GM19438 (cell line): ENCODE results near the gene TMEM132A.
A peak's percentile ranks its signal among the peaks of the same experiment; 100 is the strongest.
"Not testable (repeated sequence)": the region's sequence is repeated elsewhere in the genome, so short reads cannot be mapped to it uniquely, and the experiment has no call there.

Source experiments
- ATAC-seq: cut with Tn5 transposase; IDR thresholded peaks from one replicate; pipeline ENCODE4 v1.9.1; 2021; ENCODE audit warnings: low read depth; ENCODE audit not compliant: unreplicated experiment

Gene TMEM132A

GRCh38 chr11:60952742-60953170 lies 28.5 kb downstream of the TMEM132A start:
- ATAC-seq = no peak

- ATAC-seq = no peak
These were observed 29.5 kb downstream of the TMEM132A start for GRCh38 chr11:60953781-60954180.

- no peak for ATAC-seq
These were observed 30.2 kb downstream of the TMEM132A start for GRCh38 chr11:60954421-60954820.

GRCh38 chr11:60955571-60955970 lies 31.3 kb downstream of the TMEM132A start:
- ATAC-seq = no peak

- no peak for ATAC-seq
These were observed 32.9 kb downstream of the TMEM132A start for GRCh38 chr11:60957188-60957587.

- no peak for ATAC-seq
These were observed 35.2 kb downstream of the TMEM132A start for GRCh38 chr11:60959431-60959830.

GRCh38 chr11:60960405-60960804 lies 36.1 kb downstream of the TMEM132A start:
- ATAC-seq = no peak

- ATAC-seq = no peak
These were observed 40.5 kb downstream of the TMEM132A start for GRCh38 chr11:60964801-60965200.

GRCh38 chr11:60966890-60967289 lies 42.6 kb downstream of the TMEM132A start:
- ATAC-seq = no peak

- no peak for ATAC-seq
These were observed 44.0 kb downstream of the TMEM132A start for GRCh38 chr11:60968223-60968622.

GRCh38 chr11:60970369-60970774 lies 46.1 kb downstream of the TMEM132A start:
- peak; percentile 58 for ATAC-seq

- ATAC-seq = no peak
These were observed 46.6 kb downstream of the TMEM132A start for GRCh38 chr11:60970890-60971289.

GRCh38 chr11:60971520-60971919 lies 47.3 kb downstream of the TMEM132A start, which contains the start of gene CD6:
Gene CD6 (plus strand): TSS chr11:60971680. CDS start chr11:60971866, 186 bp downstream.
- ATAC-seq = no peak

GRCh38 chr11:60972182-60973030 lies 48.1 kb downstream of the TMEM132A start:
- no peak for ATAC-seq

- no peak for ATAC-seq
These were observed 49.4 kb downstream of the TMEM132A start for GRCh38 chr11:60973699-60974098.

- ATAC-seq = not testable (repeated sequence)
These were observed 50.1 kb downstream of the TMEM132A start for GRCh38 chr11:60974316-60974715.

GRCh38 chr11:60974726-60975125 lies 50.5 kb downstream of the TMEM132A start:
- ATAC-seq = no peak

GRCh38 chr11:60977224-60977623 lies 53.0 kb downstream of the TMEM132A start:
- no peak for ATAC-seq

- no peak for ATAC-seq
These were observed 53.6 kb downstream of the TMEM132A start for GRCh38 chr11:60977836-60978235.

- ATAC-seq = no peak
These were observed 54.5 kb downstream of the TMEM132A start for GRCh38 chr11:60978546-60979380.

GRCh38 chr11:60981515-60981914 lies 57.3 kb downstream of the TMEM132A start:
- ATAC-seq = no peak
